Measurements from ENCODE around the gene PDXP. TPM values are rescaled to one million over a fixed set of nuclear protein-coding genes. Genes with fewer than 3 reads are reported as not detected.

The PDXP gene
- total RNA-seq, 1 experiment from 2014 or later, result 17.6 TPM

- Histone ChIP-seq H3K36me3 (ENCODE audit: control insufficient read depth, insufficient read depth, low read length) (no peaks in the 10 kb centered on the region), H3K9me3 (ENCODE audit: control insufficient read depth, insufficient read depth, low read depth, low read length) (no peaks in the 10 kb centered on the region), H3K27ac (ENCODE audit: low read length) (no peak overlapping the region), H3K27me3 (ENCODE audit: control insufficient read depth, insufficient read depth, low read length) (no peaks in the 10 kb centered on the region), H3K4me1 (ENCODE audit: control insufficient read depth, insufficient read depth, low read length) (no peaks in the 10 kb centered on the region), H3K4me3 (ENCODE audit: low read depth in 2 of 2, low read length in 2 of 2) (no peak overlapping the region)
- TF ChIP-seq SIN3A (IDR thresholded peaks at IDR 0.05; ENCODE audit: borderline replicate concordance, insufficient read depth, low read depth, low read length) (no peak), POLR2AphosphoS5 (IDR thresholded peaks at IDR 0.05; ENCODE audit: low read depth, low read length) (no peak), CTCF (IDR thresholded peaks at IDR 0.05) (no peak)
- no peak for DNase-seq (ENCODE audit: low read depth, low spot score)
- ATAC-seq, result no peak
- POLR2A ChIA-PET, result interaction anchor here (0.6 kb wide), 1 partner anchor 24 kb away, joined by 8 read pairs; no protein-coding TSS in a partner anchor
- CTCF ChIA-PET, result no interaction called here
- no TSS peak for BruUV-seq (replicated peaks)
- intact Hi-C loops (cut with micrococcal nuclease; ENCODE audit: unreplicated experiment) (no loop called here), in situ Hi-C loops (cut with HindIII; ENCODE audit: low pct_unique_long_range_greater_than_20kb, low sequenced_read_pairs) (no loop called here)
These were observed 46.1 kb downstream of the PDXP start for GRCh38 chr22:37704645-37705044.

GRCh38 chr22:37705205-37705604, 46.7 kb downstream of the PDXP start:
- CTCF ChIA-PET, result no interaction called here
- Histone ChIP-seq H3K27ac (ENCODE audit: low read length) (no peak overlapping the region), H3K4me3 (ENCODE audit: low read depth in 2 of 2, low read length in 2 of 2) (no peak overlapping the region), H3K27me3 (ENCODE audit: control insufficient read depth, insufficient read depth, low read length) (no peaks in the 10 kb centered on the region), H3K4me1 (ENCODE audit: control insufficient read depth, insufficient read depth, low read length) (no peaks in the 10 kb centered on the region), H3K9me3 (ENCODE audit: control insufficient read depth, insufficient read depth, low read depth, low read length) (no peaks in the 10 kb centered on the region), H3K36me3 (ENCODE audit: control insufficient read depth, insufficient read depth, low read length) (no peaks in the 10 kb centered on the region)
- intact Hi-C loops (cut with micrococcal nuclease; ENCODE audit: unreplicated experiment), result no loop called here
- POLR2A ChIA-PET, result no interaction called here
- no peak for TF ChIP-seq SIN3A (IDR thresholded peaks at IDR 0.05; ENCODE audit: borderline replicate concordance, insufficient read depth, low read depth, low read length)
- TF ChIP-seq CTCF (IDR thresholded peaks at IDR 0.05), result no peak
- TF ChIP-seq POLR2AphosphoS5 (IDR thresholded peaks at IDR 0.05; ENCODE audit: low read depth, low read length), result no peak
- TF ChIP-seq TCF7L2 (IDR thresholded peaks at IDR 0.05; ENCODE audit: low read depth, low read length), result no peak
- no peak for TF ChIP-seq REST (IDR thresholded peaks at IDR 0.05; ENCODE audit: insufficient read depth in 1 of 2, low read depth in 2 of 2, low read length in 1 of 2)
- no peak for DNase-seq (ENCODE audit: low read depth, low spot score)
- ATAC-seq, result no peak
- in situ Hi-C loops (cut with HindIII; ENCODE audit: low pct_unique_long_range_greater_than_20kb, low sequenced_read_pairs), result no loop called here
- no TSS peak for BruUV-seq (replicated peaks)

Measured in Panc1 (cell line).